OCI-M2 (cell line): Measurements from ENCODE around the gene APP.

Experiments used
- DNase-seq: peaks from one replicate; lab custom pipeline; 2025; ENCODE audit not compliant: unreplicated experiment; lab: John Stamatoyannopoulos, UW

The APP gene

GRCh38 chr21:26170471-26171257 is at the start of gene APP:
Gene APP (minus strand): TSS chr21:26170770. CDS start chr21:26170620, 150 bp downstream.
- DNase-seq, result no peak

GRCh38 chr21:26212220-26212619 is 41.6 kb upstream of the APP start:
- no peak for DNase-seq

GRCh38 chr21:26210614-26211013 is 40.0 kb upstream of the APP start:
- DNase-seq, result no peak

GRCh38 chr21:26207021-26207420 is 36.5 kb upstream of the APP start:
- no peak for DNase-seq

- DNase-seq, result no peak
Measured at GRCh38 chr21:26199456-26199855, 28.9 kb upstream of the APP start.

GRCh38 chr21:26195708-26196107 is 25.1 kb upstream of the APP start:
- DNase-seq, result no peak

GRCh38 chr21:26194811-26195251 is 24.3 kb upstream of the APP start:
- no peak for DNase-seq

GRCh38 chr21:26194326-26194725 is 23.8 kb upstream of the APP start:
- no peak for DNase-seq

GRCh38 chr21:26191609-26192008 is 21.0 kb upstream of the APP start:
- DNase-seq, result no peak

GRCh38 chr21:26188422-26188821 is 17.9 kb upstream of the APP start:
- no peak for DNase-seq

- DNase-seq, result no peak
Measured at GRCh38 chr21:26185446-26185845, 14.9 kb upstream of the APP start.

GRCh38 chr21:26185021-26185420 is 14.5 kb upstream of the APP start:
- DNase-seq, result no peak

- no peak for DNase-seq
Measured at GRCh38 chr21:26179501-26179900, 8.9 kb upstream of the APP start.

GRCh38 chr21:26177746-26178426 is 7.3 kb upstream of the APP start:
- no peak for DNase-seq

- no peak for DNase-seq
Measured at GRCh38 chr21:26177187-26177586, 6.6 kb upstream of the APP start.

GRCh38 chr21:26171258-26172100 is 909 bp upstream of the APP start:
- no peak for DNase-seq

- no peak for DNase-seq
Measured at GRCh38 chr21:26169611-26170470, 729 bp downstream of the APP start.

- no peak for DNase-seq
Measured at GRCh38 chr21:26169061-26169610, 1.4 kb downstream of the APP start.

GRCh38 chr21:26168371-26168770 is 2.2 kb downstream of the APP start:
- DNase-seq, result no peak

GRCh38 chr21:26167593-26167992 is 3.0 kb downstream of the APP start:
- DNase-seq, result no peak
